ENCODE measurements around the gene FMOD. TPM values are rescaled to one million over a fixed set of nuclear protein-coding genes. Genes with fewer than 3 reads are reported as not detected.

The FMOD gene
- total RNA-seq, 4 donors from 2014 or later: 50.6 to 179 (median 90.4) TPM

- DNase-seq (ENCODE audit: low spot score) (no peak), ATAC-seq (ENCODE audit: low FRiP score) (no peak)
- no peak for TF ChIP-seq CTCF (IDR thresholded peaks at IDR 0.05)
These were observed 29.7 kb upstream of the FMOD start for GRCh38 chr1:203380420-203381150.

GRCh38 chr1:203379825-203380224 is 28.9 kb upstream of the FMOD start:
- ATAC-seq (ENCODE audit: low FRiP score) (no peak), DNase-seq (ENCODE audit: low spot score) (no peak)
- no peak for TF ChIP-seq CTCF (IDR thresholded peaks at IDR 0.05)

- TF ChIP-seq CTCF (IDR thresholded peaks at IDR 0.05): no peak
- DNase-seq (ENCODE audit: low spot score): no peak
- ATAC-seq (ENCODE audit: low FRiP score): no peak
These were observed 27.8 kb upstream of the FMOD start for GRCh38 chr1:203378556-203379245.

GRCh38 chr1:203373991-203374390 is 23.1 kb upstream of the FMOD start:
- DNase-seq (ENCODE audit: low spot score): no peak
- no peak for TF ChIP-seq CTCF (IDR thresholded peaks at IDR 0.05)
- no peak for ATAC-seq (ENCODE audit: low FRiP score)

- no peak for DNase-seq (ENCODE audit: low spot score)
These were observed 22.1 kb upstream of the FMOD start for GRCh38 chr1:203373002-203373401.

GRCh38 chr1:203371288-203371687 is 20.4 kb upstream of the FMOD start:
- DNase-seq (ENCODE audit: low spot score) (no peak), ATAC-seq (ENCODE audit: low FRiP score) (no peak)
- TF ChIP-seq CTCF (IDR thresholded peaks at IDR 0.05): no peak

More at GRCh38 chr1:203373002-203373401, 22.1 kb upstream of the FMOD start:
- ATAC-seq (ENCODE audit: low FRiP score): no peak
- no peak for TF ChIP-seq CTCF (IDR thresholded peaks at IDR 0.05)

- ATAC-seq (ENCODE audit: low FRiP score) (no peak), DNase-seq (ENCODE audit: low spot score) (no peak)
- no peak for TF ChIP-seq CTCF (IDR thresholded peaks at IDR 0.05)
These were observed 18.7 kb upstream of the FMOD start for GRCh38 chr1:203369666-203370065.

Measured in omental fat pad (tissue), 4 donors.